Smooth muscle cell of bladder (primary cell): Measurements from ENCODE around the gene HEXB. TPM values are rescaled to one million over a fixed set of nuclear protein-coding genes. Genes with fewer than 3 reads are reported as not detected.

Source experiments
- total RNA-seq: library from RNA; depleted of rRNA; stranded (reverse); fragments of >200 nt; gene quantifications from 2 replicates; pipeline ENCODE4 v1.2.3, GENCODE V29; 2014

The HEXB gene
- 335 and 371 TPM in 2 replicates for total RNA-seq

GRCh38 chr5:74684900-74685851 lies at the start of gene HEXB:
Gene HEXB (plus strand): TSS chr5:74685233. CDS start chr5:74685261, 28 bp downstream.

DNA sequence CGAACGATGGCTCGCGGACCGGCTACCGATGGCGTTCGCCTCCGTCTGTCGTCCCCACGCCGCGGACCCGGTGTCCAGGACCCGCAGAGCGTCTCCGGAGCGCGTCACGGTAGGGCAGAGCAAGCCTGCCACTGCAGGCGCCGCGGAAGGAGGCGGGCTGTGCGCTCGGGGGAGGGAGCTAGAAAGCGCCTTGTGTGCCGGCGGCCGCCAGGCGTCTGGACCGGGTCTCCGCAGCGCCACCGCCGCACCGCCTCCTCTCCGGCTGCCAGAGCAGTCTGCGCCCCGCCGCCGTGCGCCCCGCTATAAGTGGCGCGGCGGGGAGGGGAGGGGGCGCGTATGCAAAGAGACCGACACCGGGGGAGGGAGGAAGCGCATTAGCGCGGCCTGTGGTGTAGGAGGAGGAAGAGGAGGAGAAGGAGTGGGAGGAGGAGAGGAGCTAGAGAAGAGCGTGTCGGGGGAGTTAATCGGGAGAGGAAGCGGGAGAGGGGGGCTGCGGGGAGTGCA lies 44.5 kb upstream of the HEXB start, which contains the start of gene ENC1:
Gene ENC1 (minus strand): TSS at position 279 of the 504 bp plus-strand sequence. CDS start 4,243 bp downstream, outside the sequence.

GRCh38 chr5:74766849-74767578 lies 82.0 kb downstream of the HEXB start, which contains the start of the genes GFM2 and NSA2:
Gene GFM2 (minus strand): TSS chr5:74767117. CDS start chr5:74763742, 3,375 bp downstream.
Gene NSA2 (plus strand): TSS chr5:74767249. CDS start chr5:74767361, 112 bp downstream.

Other genes with a start within 250 kb of the HEXB start
- gene ENC1, start 44.5 kb upstream of the HEXB start, total RNA-seq = 17.6 and 41.0 TPM in 2 replicates
- gene GFM2, start 81.9 kb downstream of the HEXB start, total RNA-seq = 30.7 and 36.0 TPM in 2 replicates
- 102 and 170 TPM in 2 replicates for gene NSA2, start 82.0 kb downstream of the HEXB start, total RNA-seq
- under 0.01 and 0.09 TPM in 2 replicates for gene FAM169A, start 181.2 kb downstream of the HEXB start, total RNA-seq